Keratinocyte (primary cell): Measurements from ENCODE around the gene SLC25A24.

Source experiments
- EZH2 ChIP-seq: IDR thresholded peaks from one replicate; pipeline ENCODE4 v1.6.1; 2012; ENCODE audit warnings: inconsistent platforms, mild to moderate bottlenecking, low read length, moderate library complexity
- TF ChIP-seq, protein P1 (sequence below), 3 experiments: IDR thresholded peaks in 1 of 3; conservative IDR thresholded peaks in 1 of 3; optimal IDR thresholded peaks in 1 of 3; 2 replicates in 2 of 3; 3 replicates in 1 of 3; pipeline versions ENCODE3 to v1.5.1; 2011; ENCODE audit warnings: low read length in 3 of 3, mild to moderate bottlenecking in 3 of 3, moderate library complexity in 2 of 3, control low read depth in 1 of 3, inconsistent platforms in 1 of 3; ENCODE audit not compliant: insufficient read depth in 2 of 3; ENCODE audit errors: extremely low read depth in 1 of 3

DNA sequence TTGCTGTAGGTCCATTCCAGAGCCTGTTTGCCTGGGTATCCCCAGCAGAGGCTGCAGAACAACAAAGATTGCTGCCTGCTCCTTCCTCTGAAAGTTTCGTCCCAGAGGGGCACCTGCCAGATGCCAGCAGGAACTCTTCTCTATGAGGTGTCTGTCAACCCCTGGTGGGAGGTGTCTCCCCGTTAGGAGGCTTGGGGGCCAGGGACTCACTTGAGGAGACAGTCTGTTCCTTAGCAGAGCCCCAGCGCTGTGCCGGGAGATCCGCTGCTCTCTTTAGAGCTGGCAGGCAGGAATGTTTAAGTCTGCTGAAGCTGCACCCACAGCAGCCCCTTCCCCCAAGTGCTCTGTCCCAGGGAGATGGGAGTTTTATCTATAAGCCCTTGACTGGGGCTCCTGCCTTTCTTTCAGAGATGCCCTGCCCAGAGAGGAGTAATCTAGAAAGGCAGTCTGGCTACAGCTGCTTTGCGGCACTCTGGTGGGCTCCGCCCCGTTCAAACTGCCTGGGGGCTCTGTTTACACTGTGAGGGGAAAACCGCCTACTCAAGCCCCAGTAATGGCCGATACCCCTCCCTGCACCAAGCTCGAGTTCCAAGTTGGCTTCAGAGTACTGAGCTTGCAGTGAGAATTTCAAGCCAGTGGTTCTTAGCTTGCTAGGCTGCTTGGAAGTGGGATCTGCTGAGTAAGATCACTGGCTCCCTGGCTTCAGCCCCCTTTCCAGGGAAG, 8.7 kb upstream of the SLC25A24 start:
- TF ChIP-seq, protein P1, sequence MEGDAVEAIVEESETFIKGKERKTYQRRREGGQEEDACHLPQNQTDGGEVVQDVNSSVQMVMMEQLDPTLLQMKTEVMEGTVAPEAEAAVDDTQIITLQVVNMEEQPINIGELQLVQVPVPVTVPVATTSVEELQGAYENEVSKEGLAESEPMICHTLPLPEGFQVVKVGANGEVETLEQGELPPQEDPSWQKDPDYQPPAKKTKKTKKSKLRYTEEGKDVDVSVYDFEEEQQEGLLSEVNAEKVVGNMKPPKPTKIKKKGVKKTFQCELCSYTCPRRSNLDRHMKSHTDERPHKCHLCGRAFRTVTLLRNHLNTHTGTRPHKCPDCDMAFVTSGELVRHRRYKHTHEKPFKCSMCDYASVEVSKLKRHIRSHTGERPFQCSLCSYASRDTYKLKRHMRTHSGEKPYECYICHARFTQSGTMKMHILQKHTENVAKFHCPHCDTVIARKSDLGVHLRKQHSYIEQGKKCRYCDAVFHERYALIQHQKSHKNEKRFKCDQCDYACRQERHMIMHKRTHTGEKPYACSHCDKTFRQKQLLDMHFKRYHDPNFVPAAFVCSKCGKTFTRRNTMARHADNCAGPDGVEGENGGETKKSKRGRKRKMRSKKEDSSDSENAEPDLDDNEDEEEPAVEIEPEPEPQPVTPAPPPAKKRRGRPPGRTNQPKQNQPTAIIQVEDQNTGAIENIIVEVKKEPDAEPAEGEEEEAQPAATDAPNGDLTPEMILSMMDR (optimal IDR thresholded peaks at IDR 0.05 in 1 of 3, IDR thresholded peaks at IDR 0.05 in 1 of 3, conservative IDR thresholded peaks at IDR 0.05 in 1 of 3; ENCODE audit: extremely low read depth in 1 of 3, insufficient read depth in 2 of 3, low read length in 3 of 3) = no peak
- TF ChIP-seq EZH2 = no peak
